DMS79 treated with DMSO at 0.1 percent for 48 hours (cell line): Measurements from ENCODE around the gene WFDC6.

Source experiments
- DNase-seq: peaks from one replicate; lab custom pipeline; 2025; lab: John Stamatoyannopoulos, UW

Gene WFDC6

GRCh38 chr20:45515147-45515913 is 24.0 kb downstream of the WFDC6 start, which contains the start of gene SPINT3:
Gene SPINT3 (minus strand): TSS chr20:45515622. CDS start chr20:45515608, 14 bp downstream.
- DNase-seq, result no peak

- DNase-seq, result no peak
These were observed 28.9 kb downstream of the WFDC6 start for GRCh38 chr20:45510242-45510862.

GRCh38 chr20:45509091-45509490 is 30.2 kb downstream of the WFDC6 start:
- no peak for DNase-seq

- DNase-seq, result no peak
These were observed 31.0 kb downstream of the WFDC6 start for GRCh38 chr20:45508068-45508886.

- DNase-seq, result no peak
These were observed 32.1 kb downstream of the WFDC6 start for GRCh38 chr20:45507011-45507820.

GRCh38 chr20:45506398-45506797 is 32.9 kb downstream of the WFDC6 start:
- DNase-seq, result no peak

- DNase-seq, result no peak
These were observed 35.9 kb downstream of the WFDC6 start for GRCh38 chr20:45503403-45503802.

- no peak for DNase-seq
These were observed 36.7 kb downstream of the WFDC6 start for GRCh38 chr20:45502561-45502960.

GRCh38 chr20:45501600-45501999 is 37.7 kb downstream of the WFDC6 start:
- no peak for DNase-seq

GRCh38 chr20:45500022-45500421 is 39.3 kb downstream of the WFDC6 start:
- no peak for DNase-seq

GRCh38 chr20:45497971-45498494 is 41.2 kb downstream of the WFDC6 start:
- DNase-seq, result no peak

GRCh38 chr20:45496166-45496565 is 43.1 kb downstream of the WFDC6 start:
- DNase-seq, result no peak

GRCh38 chr20:45495501-45495941 is 43.8 kb downstream of the WFDC6 start:
- no peak for DNase-seq

- no peak for DNase-seq
These were observed 50.2 kb downstream of the WFDC6 start for GRCh38 chr20:45489083-45489531.

- no peak for DNase-seq
These were observed 52.0 kb downstream of the WFDC6 start for GRCh38 chr20:45487231-45487635.

GRCh38 chr20:45485388-45485787 is 53.9 kb downstream of the WFDC6 start:
- DNase-seq, result no peak

GRCh38 chr20:45484676-45485075 is 54.6 kb downstream of the WFDC6 start:
- DNase-seq, result no peak
